ENCODE results near the gene SLC25A44. TPM values are rescaled to one million over a fixed set of nuclear protein-coding genes. Genes with fewer than 3 reads are reported as not detected.

The SLC25A44 gene
- total and polyA plus RNA-seq, 2 experiments from 2014 or later = 9.2 to 13.8 TPM

Other genes with a start within 250 kb of the SLC25A44 start
- gene ARHGEF2, start 215.6 kb upstream of the SLC25A44 start, total RNA-seq = 89.4 and 126 TPM in 2 replicates
- 38.6 and 54.9 TPM in 2 replicates for gene ARHGEF2, start 215.6 kb upstream of the SLC25A44 start, polyA plus RNA-seq
- gene SSR2, start 173.2 kb upstream of the SLC25A44 start, total RNA-seq = 119 and 198 TPM in 2 replicates
- gene SSR2, start 173.2 kb upstream of the SLC25A44 start, polyA plus RNA-seq = 174 and 188 TPM in 2 replicates
- 43.1 and 51.0 TPM in 2 replicates for gene UBQLN4, start 140.3 kb upstream of the SLC25A44 start, total RNA-seq
- 29.2 and 38.5 TPM in 2 replicates for gene UBQLN4, start 140.3 kb upstream of the SLC25A44 start, polyA plus RNA-seq
- gene LAMTOR2, start 139.3 kb upstream of the SLC25A44 start, total RNA-seq = 75.5 and 116 TPM in 2 replicates
- gene LAMTOR2, start 139.3 kb upstream of the SLC25A44 start, polyA plus RNA-seq = 199 and 208 TPM in 2 replicates
- gene RAB25, start 132.9 kb upstream of the SLC25A44 start, total RNA-seq = 1.6 and 3.1 TPM in 2 replicates
- gene RAB25, start 132.9 kb upstream of the SLC25A44 start, polyA plus RNA-seq = 2.1 and 2.4 TPM in 2 replicates
- 48.8 and 58.6 TPM in 2 replicates for gene MEX3A, start 111.6 kb upstream of the SLC25A44 start, total RNA-seq
- 17.2 and 24.8 TPM in 2 replicates for gene MEX3A, start 111.6 kb upstream of the SLC25A44 start, polyA plus RNA-seq
- gene LMNA, start 79.4 kb upstream of the SLC25A44 start, total RNA-seq = 128 and 139 TPM in 2 replicates
- gene LMNA, start 79.4 kb upstream of the SLC25A44 start, polyA plus RNA-seq = 99.4 and 149 TPM in 2 replicates
- gene SEMA4A, start 40.5 kb upstream of the SLC25A44 start, total RNA-seq = 3.6 and 8.6 TPM in 2 replicates
- gene SEMA4A, start 40.5 kb upstream of the SLC25A44 start, polyA plus RNA-seq = 0.65 and 2.9 TPM in 2 replicates
- gene PMF1, start 18.9 kb downstream of the SLC25A44 start, total RNA-seq = 106 and 129 TPM in 2 replicates
- gene PMF1, start 18.9 kb downstream of the SLC25A44 start, polyA plus RNA-seq = 133 and 151 TPM in 2 replicates
- 0.51 and 0.67 TPM in 2 replicates for gene BGLAP, start 48.1 kb downstream of the SLC25A44 start, total RNA-seq
- gene BGLAP, start 48.1 kb downstream of the SLC25A44 start, polyA plus RNA-seq = 0.32 and 1.8 TPM in 2 replicates
- 34.5 and 35.7 TPM in 2 replicates for gene PAQR6, start 54.0 kb downstream of the SLC25A44 start, total RNA-seq
- 23.3 and 40.1 TPM in 2 replicates for gene PAQR6, start 54.0 kb downstream of the SLC25A44 start, polyA plus RNA-seq
- gene SMG5, start 88.7 kb downstream of the SLC25A44 start, total RNA-seq = 101 and 110 TPM in 2 replicates
- 79.5 and 95.5 TPM in 2 replicates for gene SMG5, start 88.7 kb downstream of the SLC25A44 start, polyA plus RNA-seq
- gene TMEM79, start 90.2 kb downstream of the SLC25A44 start, total RNA-seq = 2.6 and 4.0 TPM in 2 replicates
- 3.0 and 4.6 TPM in 2 replicates for gene TMEM79, start 90.2 kb downstream of the SLC25A44 start, polyA plus RNA-seq
- gene GLMP, start 101.6 kb downstream of the SLC25A44 start, total RNA-seq = 54.9 and 57.7 TPM in 2 replicates
- gene GLMP, start 101.6 kb downstream of the SLC25A44 start, polyA plus RNA-seq = 49.0 and 55.3 TPM in 2 replicates
- gene VHLL, start 105.2 kb downstream of the SLC25A44 start, total RNA-seq = 0.98 TPM in 1 of 2 replicates, not detected in the other
- gene VHLL, start 105.2 kb downstream of the SLC25A44 start, polyA plus RNA-seq = 0.21 TPM in 1 of 2 replicates, not detected in the other
- 245 and 330 TPM in 2 replicates for gene CCT3, start 144.2 kb downstream of the SLC25A44 start, total RNA-seq
- gene CCT3, start 144.2 kb downstream of the SLC25A44 start, polyA plus RNA-seq = 282 and 287 TPM in 2 replicates
- gene TSACC, start 144.4 kb downstream of the SLC25A44 start, total RNA-seq = not detected in 2 replicates
- 1.1 and 4.7 TPM in 2 replicates for gene TSACC, start 144.4 kb downstream of the SLC25A44 start, polyA plus RNA-seq
- not detected in 2 replicates for gene RHBG, start 175.1 kb downstream of the SLC25A44 start, total RNA-seq
- not detected in 2 replicates for gene RHBG, start 175.1 kb downstream of the SLC25A44 start, polyA plus RNA-seq